Motor neuron (in vitro differentiated cells): ENCODE results near the gene LRPAP1. TPM values are rescaled to one million over a fixed set of nuclear protein-coding genes. Genes with fewer than 3 reads are reported as not detected.
"Not testable (repeated sequence)": the region's sequence is repeated elsewhere in the genome, so short reads cannot be mapped to it uniquely, and the experiment has no call there.

Experiments
- ATAC-seq, 8 experiments: fragments of 200-7000 bp; cut with Tn5 transposase; replicated peaks in 6 of 8; 2 replicates each; pipeline ENCODE4 v1.8.0; 2021; ENCODE audit warnings: mild to moderate bottlenecking in 8 of 8, moderate library complexity in 8 of 8
- H3K27ac ChIP-seq, 2 donors: fragments of 250-450 bp; sonication (Bioruptor Pico); 2 replicates each; pipeline ENCODE4 v1.9.0; 2021; ENCODE audit warnings: antibody characterized with exemption in 2 of 2, mild to moderate bottlenecking in 2 of 2, moderate library complexity in 1 of 2
- H3K4me1 ChIP-seq, 2 donors: fragments of 250-450 bp; sonication (Bioruptor Pico); replicated peaks in 1 of 2; 2 replicates each; pipeline ENCODE4 v1.6.1; 2021; ENCODE audit warnings: antibody characterized with exemption in 2 of 2, mild to moderate bottlenecking in 2 of 2, moderate library complexity in 1 of 2
- H3K4me3 ChIP-seq, 5 donors: fragments of 250-450 bp; sonication (Bioruptor Pico); 2 replicates each; pipeline ENCODE4 v1.9.0; 2021; ENCODE audit warnings: antibody characterized with exemption in 5 of 5, mild to moderate bottlenecking in 5 of 5, moderate library complexity in 4 of 5
- WGBS, 10 experiments: fragments of 450-650 bp; shearing (Covaris generic); methylation state at CpG; one replicate each; pipeline ENCODE4 v1.0.0; 2022; 5-methylcytosine and 5-hydroxymethylcytosine counted together
- in situ Hi-C, 9 experiments: fragments of 400-800 bp; cut with MboI; loops; one replicate each; pipeline ENCODE4 v1.15.0; 2021; ENCODE audit warnings: low sequenced_read_pairs in 9 of 9, low pct_unique_long_range_greater_than_20kb in 2 of 9; ENCODE audit not compliant: unreplicated experiment in 9 of 9
- total RNA-seq, 8 experiments: library from RNA; unstranded; fragments of 300-600 nt; gene quantifications; 2 replicates each; pipeline versions ENCODE4 v1.2.3 to v1.2.4, GENCODE V29; 2022

The LRPAP1 gene, protein sequence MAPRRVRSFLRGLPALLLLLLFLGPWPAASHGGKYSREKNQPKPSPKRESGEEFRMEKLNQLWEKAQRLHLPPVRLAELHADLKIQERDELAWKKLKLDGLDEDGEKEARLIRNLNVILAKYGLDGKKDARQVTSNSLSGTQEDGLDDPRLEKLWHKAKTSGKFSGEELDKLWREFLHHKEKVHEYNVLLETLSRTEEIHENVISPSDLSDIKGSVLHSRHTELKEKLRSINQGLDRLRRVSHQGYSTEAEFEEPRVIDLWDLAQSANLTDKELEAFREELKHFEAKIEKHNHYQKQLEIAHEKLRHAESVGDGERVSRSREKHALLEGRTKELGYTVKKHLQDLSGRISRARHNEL
- total RNA-seq: 100 to 1,000 TPM in 4 of 8 experiments, 10 to 100 TPM in 4; 49.8 to 389 (median 96.9) TPM

DNA sequence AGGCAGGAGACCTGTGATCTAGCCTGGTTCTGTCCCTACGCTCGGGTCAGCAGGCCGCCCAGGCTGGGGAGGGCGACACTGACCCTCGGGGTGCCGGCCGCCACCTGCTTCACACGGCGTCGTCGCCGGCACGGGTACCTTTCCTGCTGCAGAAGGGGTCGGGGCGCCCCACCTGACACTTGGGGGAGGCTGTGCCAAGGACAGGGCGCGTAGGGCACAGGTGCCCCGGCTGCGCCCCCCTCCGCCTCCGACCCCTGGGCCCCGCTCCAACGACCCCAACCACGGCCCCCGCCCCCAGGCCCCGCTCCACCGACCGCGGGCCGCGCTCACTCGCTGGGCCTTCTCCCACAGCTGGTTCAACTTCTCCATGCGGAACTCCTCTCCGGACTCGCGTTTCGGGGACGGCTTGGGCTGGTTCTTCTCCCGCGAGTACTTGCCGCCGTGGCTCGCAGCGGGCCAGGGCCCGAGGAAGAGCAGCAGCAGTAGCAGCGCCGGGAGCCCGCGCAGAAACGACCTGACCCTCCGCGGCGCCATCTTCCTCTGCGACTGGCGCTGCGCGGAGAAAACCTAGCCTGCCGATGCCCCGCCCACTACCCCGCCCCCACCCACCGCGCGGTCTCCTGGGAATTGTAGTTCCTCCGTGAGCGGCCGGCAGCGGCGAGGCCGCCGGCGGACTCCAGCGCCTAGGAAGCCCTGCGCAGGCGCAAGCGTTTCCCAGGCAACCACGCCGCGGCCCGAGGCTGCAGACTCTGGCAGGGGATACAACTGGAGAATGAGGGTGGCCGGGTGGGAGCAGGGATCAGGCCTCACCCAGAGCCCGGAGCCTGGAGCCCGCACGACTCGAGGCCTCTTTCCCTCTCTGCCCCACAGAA lies at the start of gene LRPAP1:
Gene LRPAP1, minus strand, starts transcription at position 544 of the 872 bp plus-strand sequence. Its CDS starts 10 bp downstream, at position 534.
- peak; percentile 89 to 97 (median 95) for ATAC-seq
- H3K4me3 ChIP-seq: peak within 1 kb of the TSS; percentile 78 to 93 (median 83)
- peak within 1 kb of the TSS; percentile 35 to 70 for H3K27ac ChIP-seq
- in situ Hi-C loops: no loop called here
- peaks cover 14 to 18% of the 10 kb centered on the region in 2 donors for H3K4me1 ChIP-seq
- 0% methylated on average over 3 to 6 of the region's 84 CpGs; no CpG with 5 or more reads in 8 of the 10 experiments for WGBS, 10 experiments

- in situ Hi-C loops, H3K4me3 ChIP-seq, ATAC-seq, H3K27ac ChIP-seq: not testable (repeated sequence)
- WGBS, 10 experiments: no CpG with 5 or more reads among the region's 15 CpGs
- H3K4me1 ChIP-seq: peaks cover 4 to 11% of the 10 kb centered on the region in 2 donors
These were observed 49.3 kb upstream of the LRPAP1 start for GRCh38 chr4:3581334-3582090.

DNA sequence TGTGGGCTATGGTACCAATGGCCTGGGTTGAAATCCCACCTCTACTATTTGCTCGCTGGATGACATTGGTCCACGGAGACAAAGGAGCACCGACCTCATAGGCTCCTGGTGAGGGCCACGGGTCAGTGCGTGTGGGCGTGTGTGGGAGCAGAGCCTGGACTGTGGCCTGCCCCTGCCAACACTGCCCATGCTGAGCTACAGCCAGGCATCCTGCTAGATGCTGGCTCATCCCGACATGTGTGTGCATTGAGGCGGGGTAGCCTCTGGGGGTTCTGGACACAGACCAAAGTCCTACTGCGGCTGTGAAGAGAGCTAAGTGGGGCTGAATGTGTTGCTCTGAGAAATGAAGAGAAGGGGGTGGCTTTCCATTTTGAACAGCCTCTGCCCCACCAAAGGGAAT lies 48.6 kb upstream of the LRPAP1 start:
- in situ Hi-C loops, ATAC-seq, H3K27ac ChIP-seq, H3K4me3 ChIP-seq: not testable (repeated sequence)
- H3K4me1 ChIP-seq: peaks cover 7 to 17% of the 10 kb centered on the region in 2 donors
- 100% methylated on average over 2 of the region's 9 CpGs; no CpG with 5 or more reads in 9 of the 10 experiments for WGBS, 10 experiments

DNA sequence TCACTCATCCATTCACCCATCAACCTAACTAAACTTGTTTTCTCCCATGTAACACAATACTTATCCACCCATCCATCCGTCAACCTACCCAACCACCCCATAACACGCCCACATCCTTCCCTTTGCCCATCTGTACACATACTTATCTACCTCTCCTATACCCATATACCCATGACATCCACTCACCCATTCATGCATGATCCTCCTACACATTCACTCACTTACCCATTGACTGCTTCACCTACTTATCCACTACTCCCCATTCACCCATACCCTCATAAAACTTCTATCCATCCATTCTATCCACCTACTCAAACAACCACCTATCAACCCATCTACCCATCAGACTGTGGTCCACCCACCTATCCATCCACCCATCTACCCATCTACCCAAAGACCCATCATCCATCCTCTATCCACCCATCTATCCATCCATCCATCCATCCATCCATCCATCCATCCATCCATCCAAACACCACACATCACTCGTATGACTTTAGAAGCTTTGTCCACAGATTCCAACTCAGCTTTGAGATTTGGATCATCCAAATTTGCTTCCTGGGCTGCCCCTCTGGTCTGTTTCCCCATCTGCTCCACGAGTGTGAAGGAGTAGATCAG lies 46.4 kb upstream of the LRPAP1 start:
- WGBS, 10 experiments: 31 to 86% (median 73%) methylated on average over 2 to 3 of the region's 4 CpGs; no CpG with 5 or more reads in 4 of the 10 experiments
- H3K27ac ChIP-seq, in situ Hi-C loops, H3K4me3 ChIP-seq, ATAC-seq: not testable (repeated sequence)
- H3K4me1 ChIP-seq: peaks cover 10 to 17% of the 10 kb centered on the region in 2 donors

DNA sequence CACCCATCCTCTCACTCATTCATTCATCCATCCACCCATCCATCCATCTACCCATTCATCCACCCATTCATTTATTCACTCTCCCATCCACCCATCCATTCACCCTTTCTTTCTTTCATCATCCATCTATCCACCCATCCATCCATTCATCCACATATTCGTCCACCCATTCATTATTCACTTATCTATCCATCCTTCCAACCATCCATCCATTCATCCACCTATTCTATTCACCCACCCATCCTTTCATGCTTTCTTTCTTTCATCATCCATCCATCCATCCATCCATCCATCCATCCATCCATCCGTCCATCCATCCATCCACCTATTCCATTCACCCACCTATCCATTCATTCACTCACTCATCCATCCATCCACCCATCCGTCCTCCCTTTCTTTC lies 45.8 kb upstream of the LRPAP1 start:
- in situ Hi-C loops, ATAC-seq, H3K27ac ChIP-seq, H3K4me3 ChIP-seq: not testable (repeated sequence)
- peaks cover 10 to 17% of the 10 kb centered on the region in 2 donors for H3K4me1 ChIP-seq
- 6 to 100% (median 67%) methylated on average over 1 to 3 of the region's 3 CpGs; no CpG with 5 or more reads in 1 of the 10 experiments for WGBS, 10 experiments

DNA sequence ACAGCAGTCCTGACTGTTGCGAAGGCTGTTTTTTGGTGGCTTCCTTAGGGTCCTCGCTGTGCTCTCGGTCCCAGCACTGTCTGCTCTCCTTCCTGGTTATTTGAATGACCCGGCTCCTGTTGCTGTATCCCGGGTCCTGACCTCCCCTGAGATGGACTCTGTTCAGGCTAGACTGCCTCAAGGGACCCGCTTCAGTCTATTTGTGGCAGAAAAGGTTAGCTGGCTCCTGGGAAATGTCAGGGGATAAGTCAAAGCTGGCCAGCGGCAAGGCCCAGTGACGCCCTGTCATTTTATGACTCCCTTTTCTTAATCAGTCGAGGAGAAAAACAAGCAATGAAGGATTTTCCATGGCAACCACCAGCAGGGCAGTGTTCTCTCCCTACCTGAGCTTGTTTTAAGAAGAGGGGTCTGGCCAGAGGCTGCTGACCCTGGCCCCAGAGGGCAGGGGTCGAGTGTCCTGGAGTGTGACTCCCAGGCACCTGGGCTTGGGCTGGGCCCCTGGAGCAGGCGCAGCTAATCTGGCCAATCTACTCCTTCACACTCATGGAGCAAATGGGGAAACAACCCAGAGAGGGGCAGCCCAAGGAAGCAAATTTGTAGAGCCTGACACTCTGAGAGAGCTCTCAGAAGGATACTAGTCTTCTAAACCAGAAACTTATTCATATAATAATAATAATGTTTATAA lies 45.1 kb upstream of the LRPAP1 start:
- H3K27ac ChIP-seq, H3K4me3 ChIP-seq, in situ Hi-C loops: not testable (repeated sequence)
- 0 to 100% (median 31%) methylated on average over 1 to 2 of the region's 11 CpGs; no CpG with 5 or more reads in 6 of the 10 experiments for WGBS, 10 experiments
- peak in 5 of 8 experiments; percentile 11 to 62 (median 43) for ATAC-seq
- peaks cover 10 to 17% of the 10 kb centered on the region in 2 donors for H3K4me1 ChIP-seq

GRCh38 chr4:3576533-3577207 lies 44.4 kb upstream of the LRPAP1 start:
- WGBS, 10 experiments: no CpG with 5 or more reads among the region's 21 CpGs
- in situ Hi-C loops, H3K4me3 ChIP-seq: not testable (repeated sequence)
- Histone ChIP-seq H3K27ac (peak overlapping the region in 1 of 2 donors; percentile 30), H3K4me1 (peaks cover 10 to 17% of the 10 kb centered on the region in 2 donors)
- peak in 5 of 8 experiments; percentile 30 to 61 (median 57) for ATAC-seq

DNA sequence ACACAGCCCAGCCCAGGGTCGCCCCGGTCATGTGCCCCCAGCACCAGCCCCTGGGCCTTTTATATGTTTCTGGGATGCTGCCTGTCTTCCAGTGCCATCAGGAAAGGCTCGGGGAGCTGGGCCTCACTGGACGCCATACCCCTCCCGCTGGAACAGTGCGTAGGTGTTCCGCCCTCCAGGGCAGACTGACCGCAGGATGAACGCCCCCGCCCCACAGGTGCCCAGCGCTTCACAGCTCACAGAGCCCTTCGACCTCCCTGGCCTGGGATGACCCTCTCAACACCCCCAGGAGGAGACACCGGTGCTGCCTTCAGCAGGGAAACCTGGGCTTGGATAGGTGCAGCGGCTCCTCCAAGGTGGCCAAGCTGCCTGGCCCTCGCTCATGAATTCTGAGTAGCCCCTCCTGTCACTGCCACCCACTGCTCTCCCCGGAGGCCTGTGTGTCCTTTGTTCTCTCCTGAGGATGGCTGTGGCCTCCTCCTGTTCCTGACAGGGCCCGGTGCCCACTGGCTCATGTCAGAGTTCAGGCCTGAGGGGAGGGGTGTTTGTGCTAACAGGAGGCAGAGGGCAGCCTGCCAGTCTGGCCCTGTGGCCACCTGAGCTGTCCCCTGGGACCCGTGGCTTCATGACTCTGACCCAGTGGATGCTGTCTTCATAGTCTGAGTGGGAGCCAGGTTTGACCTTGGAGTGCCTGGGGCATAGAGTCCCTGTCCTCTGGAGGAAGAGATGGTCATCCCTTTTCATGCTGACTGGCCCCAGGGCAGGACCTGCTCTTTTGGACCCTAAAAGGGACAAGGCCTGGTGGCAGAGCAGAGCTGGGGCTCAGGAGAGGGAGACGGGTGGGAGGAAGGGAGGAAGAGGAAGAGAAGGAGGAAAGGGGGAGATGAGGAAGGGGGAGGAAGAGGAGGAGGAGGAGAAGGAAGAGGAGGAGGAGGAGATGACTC lies 43.5 kb upstream of the LRPAP1 start:
- H3K4me3 ChIP-seq, H3K27ac ChIP-seq, in situ Hi-C loops: not testable (repeated sequence)
- peak in 3 of 8 experiments; percentile 19 to 24 (median 22) for ATAC-seq
- WGBS, 10 experiments: 0% methylated on average over 2 of the region's 19 CpGs; no CpG with 5 or more reads in 9 of the 10 experiments
- peaks cover 10 to 17% of the 10 kb centered on the region in 2 donors for H3K4me1 ChIP-seq

DNA sequence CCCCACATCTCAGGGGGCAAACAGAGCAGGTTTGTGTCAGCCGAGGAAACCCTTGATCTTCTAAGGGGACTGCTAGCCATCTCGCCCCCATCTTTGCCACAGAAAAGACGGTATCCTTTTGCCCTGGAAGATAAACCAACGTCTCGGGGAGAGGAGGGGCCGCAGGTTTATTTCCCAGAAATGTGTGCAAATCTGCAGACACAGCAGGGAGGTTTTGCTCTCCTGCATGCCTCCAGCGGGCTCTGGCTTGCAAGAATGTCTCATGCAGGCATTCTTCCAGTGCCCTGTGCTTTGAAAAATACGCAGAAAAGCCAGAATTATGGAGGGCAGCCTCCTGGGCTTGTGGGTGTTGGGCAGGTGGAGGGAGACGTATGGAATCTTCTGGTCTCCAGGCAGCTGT lies 42.6 kb upstream of the LRPAP1 start:
- H3K27ac ChIP-seq, in situ Hi-C loops, H3K4me3 ChIP-seq, ATAC-seq: not testable (repeated sequence)
- H3K4me1 ChIP-seq: peaks cover 10 to 17% of the 10 kb centered on the region in 2 donors
- WGBS, 10 experiments: 60% methylated on average over 1 of the region's 9 CpGs; no CpG with 5 or more reads in 9 of the 10 experiments

DNA sequence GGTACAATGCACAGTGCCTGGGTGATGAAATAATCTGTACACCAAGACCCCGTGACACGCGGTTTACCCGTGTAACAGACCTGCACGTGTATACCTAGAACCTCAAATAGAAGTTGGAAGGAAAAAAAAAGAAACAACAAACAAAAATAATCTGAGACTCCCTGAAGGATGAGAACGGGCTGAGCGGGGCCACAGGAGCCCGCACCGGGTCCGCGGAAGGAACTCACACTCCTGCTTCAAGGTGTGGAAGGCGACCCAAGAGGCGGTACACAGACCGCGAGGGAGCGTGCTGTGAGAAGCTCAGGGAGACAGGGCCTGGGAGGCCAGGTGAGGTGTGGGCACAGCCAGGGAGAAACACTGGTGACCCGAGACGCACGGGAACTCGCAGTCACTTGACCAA lies 42.1 kb upstream of the LRPAP1 start:
- 61 to 100% (median 92%) methylated on average over 4 to 12 of the region's 20 CpGs; no CpG with 5 or more reads in 2 of the 10 experiments for WGBS, 10 experiments
- in situ Hi-C loops, ATAC-seq, H3K27ac ChIP-seq, H3K4me3 ChIP-seq: not testable (repeated sequence)
- H3K4me1 ChIP-seq: peaks cover 10 to 17% of the 10 kb centered on the region in 2 donors
